ENCODE data around the gene DPF3. TPM values are rescaled to one million over a fixed set of nuclear protein-coding genes. Genes with fewer than 3 reads are reported as not detected.
A peak's percentile ranks its signal among the peaks of the same experiment; 100 is the strongest.

The DPF3 gene
- total RNA-seq, 1 experiment from 2014 or later: 1.9 TPM

GRCh38 chr14:72709916-72710611 is 183.8 kb downstream of the DPF3 start:
- ChIA-PET CTCF (no interaction called here), POLR2A (no interaction called here)
- no peaks in the 10 kb centered on the region for H3K36me3 Mint-ChIP-seq (ENCODE audit: insufficient read depth, unreplicated experiment)
- no peak for TF ChIP-seq CTCF (IDR thresholded peaks at IDR 0.05; ENCODE audit: unreplicated experiment)
- H3K27ac Mint-ChIP-seq (ENCODE audit: low read depth, unreplicated experiment): no peak overlapping the region
- H3K4me3 Mint-ChIP-seq (ENCODE audit: unreplicated experiment): no peak overlapping the region
- H3K9me3 Mint-ChIP-seq (ENCODE audit: unreplicated experiment): no peaks in the 10 kb centered on the region
- no peaks in the 10 kb centered on the region for H3K27me3 Mint-ChIP-seq (ENCODE audit: insufficient read depth, unreplicated experiment)
- intact Hi-C loops (cut with micrococcal nuclease): no loop called here
- no peak for DNase-seq (ENCODE audit: unreplicated experiment)
- BruUV-seq (replicated peaks): no TSS peak
- H3K4me1 Mint-ChIP-seq (ENCODE audit: insufficient read depth, unreplicated experiment): peaks cover 10% of the 10 kb centered on the region

GRCh38 chr14:72708708-72709475 is 185.0 kb downstream of the DPF3 start:
- CTCF ChIA-PET: no interaction called here

GRCh38 chr14:72708222-72708621 is 185.7 kb downstream of the DPF3 start:
- H3K4me1 Mint-ChIP-seq (ENCODE audit: insufficient read depth, unreplicated experiment): peaks cover 4% of the 10 kb centered on the region
- no peak overlapping the region for H3K27ac Mint-ChIP-seq (ENCODE audit: low read depth, unreplicated experiment)
- no peaks in the 10 kb centered on the region for H3K27me3 Mint-ChIP-seq (ENCODE audit: insufficient read depth, unreplicated experiment)
- no peak for DNase-seq (ENCODE audit: unreplicated experiment)
- TF ChIP-seq CTCF (IDR thresholded peaks at IDR 0.05; ENCODE audit: unreplicated experiment): no peak
- intact Hi-C loops (cut with micrococcal nuclease): no loop called here
- H3K9me3 Mint-ChIP-seq (ENCODE audit: unreplicated experiment): no peaks in the 10 kb centered on the region
- ChIA-PET POLR2A (no interaction called here), CTCF (interaction anchor here (0.7 kb wide), 1 partner anchor 942 kb away, joined by 3 read pairs; no protein-coding TSS in a partner anchor)
- BruUV-seq (replicated peaks): no TSS peak
- H3K36me3 Mint-ChIP-seq (ENCODE audit: insufficient read depth, unreplicated experiment): no peaks in the 10 kb centered on the region
- no peak overlapping the region for H3K4me3 Mint-ChIP-seq (ENCODE audit: unreplicated experiment)

More at GRCh38 chr14:72708708-72709475, 185.0 kb downstream of the DPF3 start:
- BruUV-seq (replicated peaks): no TSS peak
- H3K4me1 Mint-ChIP-seq (ENCODE audit: insufficient read depth, unreplicated experiment): peaks cover 7% of the 10 kb centered on the region
- no peaks in the 10 kb centered on the region for H3K27me3 Mint-ChIP-seq (ENCODE audit: insufficient read depth, unreplicated experiment)
- peak; percentile 18 for DNase-seq (ENCODE audit: unreplicated experiment)
- H3K9me3 Mint-ChIP-seq (ENCODE audit: unreplicated experiment): no peaks in the 10 kb centered on the region
- no peak for TF ChIP-seq CTCF (IDR thresholded peaks at IDR 0.05; ENCODE audit: unreplicated experiment)
- intact Hi-C loops (cut with micrococcal nuclease): no loop called here
- H3K4me3 Mint-ChIP-seq (ENCODE audit: unreplicated experiment): no peak overlapping the region
- POLR2A ChIA-PET: no interaction called here
- H3K36me3 Mint-ChIP-seq (ENCODE audit: insufficient read depth, unreplicated experiment): no peaks in the 10 kb centered on the region
- H3K27ac Mint-ChIP-seq (ENCODE audit: low read depth, unreplicated experiment): no peak overlapping the region

GRCh38 chr14:72706485-72706884 is 187.4 kb downstream of the DPF3 start:
- POLR2A ChIA-PET: no interaction called here
- Mint-ChIP-seq H3K4me3 (ENCODE audit: unreplicated experiment) (no peak overlapping the region), H3K4me1 (ENCODE audit: insufficient read depth, unreplicated experiment) (peaks cover 4% of the 10 kb centered on the region), H3K27ac (ENCODE audit: low read depth, unreplicated experiment) (no peak overlapping the region), H3K36me3 (ENCODE audit: insufficient read depth, unreplicated experiment) (no peaks in the 10 kb centered on the region), H3K27me3 (ENCODE audit: insufficient read depth, unreplicated experiment) (no peaks in the 10 kb centered on the region), H3K9me3 (ENCODE audit: unreplicated experiment) (no peaks in the 10 kb centered on the region)
- no TSS peak for BruUV-seq (replicated peaks)
- no peak for TF ChIP-seq CTCF (IDR thresholded peaks at IDR 0.05; ENCODE audit: unreplicated experiment)
- intact Hi-C loops (cut with micrococcal nuclease): no loop called here
- DNase-seq (ENCODE audit: unreplicated experiment): no peak
- CTCF ChIA-PET: interaction anchor here (0.7 kb wide), 1 partner anchor 21 kb away, joined by 3 read pairs; no protein-coding TSS in a partner anchor
